Activated T-helper 1 cell treated with Interleukin-2 at 50 U/mL for 16 hours (primary cell): ENCODE measurements around the gene GYPE.
"Not testable (repeated sequence)": the region's sequence is repeated elsewhere in the genome, so short reads cannot be mapped to it uniquely, and the experiment has no call there.

Experiments used
- DNase-seq: peaks from one replicate; pipeline ENCODE4 v3.0.0-alpha.2; 2020; ENCODE audit warnings: low read depth

The GYPE gene

DNA sequence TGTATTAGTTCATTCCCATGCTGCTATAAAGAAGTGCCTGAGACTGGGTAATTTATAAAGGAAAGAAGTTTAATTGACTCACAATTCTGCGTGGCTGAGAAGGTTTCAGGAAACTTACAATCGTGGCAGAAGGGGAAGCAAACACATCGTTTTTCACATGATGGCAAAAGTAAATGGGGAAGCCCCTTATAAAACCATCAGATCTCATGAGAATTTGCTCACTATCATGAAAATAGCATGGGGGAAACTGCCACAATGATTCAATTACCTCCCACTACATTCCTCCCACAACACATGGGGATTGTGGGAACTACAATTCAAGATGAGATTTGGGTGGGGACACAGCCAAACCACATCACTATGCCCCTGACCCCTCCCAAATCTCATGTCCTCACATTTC, 35.4 kb downstream of the GYPE start:
- not testable (repeated sequence) for DNase-seq

DNA sequence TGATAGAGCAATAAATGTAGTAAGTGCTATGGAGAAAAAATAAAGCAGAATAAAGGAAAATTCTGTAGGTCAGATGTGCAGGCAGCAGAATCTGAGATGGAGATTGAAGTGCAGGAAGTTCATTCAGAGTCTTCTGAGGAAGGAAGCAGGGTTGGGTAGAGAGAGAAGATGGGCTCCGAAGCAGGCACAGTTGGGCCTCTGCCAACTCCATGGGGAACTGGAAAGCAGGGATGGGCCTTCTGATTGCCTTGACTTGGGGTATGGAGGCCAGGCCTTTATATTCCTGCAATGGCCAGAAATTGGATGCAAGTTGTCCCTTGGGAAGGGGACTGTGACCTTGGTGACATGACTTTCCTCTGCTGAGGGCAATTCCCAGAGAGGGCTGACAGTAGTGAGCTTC, 42.6 kb downstream of the GYPE start:
- not testable (repeated sequence) for DNase-seq

GRCh38 chr4:143858456-143858855, 46.9 kb downstream of the GYPE start:
- DNase-seq: no peak

- DNase-seq: not testable (repeated sequence)
These were observed 47.7 kb downstream of the GYPE start for GRCh38 chr4:143857391-143858336.

- DNase-seq: not testable (repeated sequence)
These were observed 49.3 kb downstream of the GYPE start for GRCh38 chr4:143856017-143856557.

DNA sequence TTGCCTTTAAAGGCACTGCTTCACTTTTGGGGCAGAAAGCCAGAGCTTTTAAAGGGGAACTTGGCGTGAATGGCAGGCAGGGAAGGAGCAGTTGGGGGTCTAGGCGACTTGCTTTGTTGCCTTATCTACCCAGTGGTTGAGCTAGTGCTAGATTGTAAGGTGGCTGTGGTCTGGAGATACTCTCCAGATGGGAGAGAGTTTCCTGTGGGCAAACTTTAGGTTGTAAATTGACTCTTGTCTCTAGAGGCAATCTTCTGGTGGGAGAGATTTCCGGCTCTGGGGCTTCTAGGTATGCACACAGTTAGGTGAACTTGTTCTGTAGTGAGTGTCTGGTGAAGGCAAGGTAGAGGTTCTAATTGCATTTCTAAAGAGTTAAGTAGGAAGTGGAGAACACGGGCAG, 50.7 kb downstream of the GYPE start:
- not testable (repeated sequence) for DNase-seq

- DNase-seq: not testable (repeated sequence)
These were observed 56.1 kb downstream of the GYPE start for GRCh38 chr4:143849296-143849695.

DNA sequence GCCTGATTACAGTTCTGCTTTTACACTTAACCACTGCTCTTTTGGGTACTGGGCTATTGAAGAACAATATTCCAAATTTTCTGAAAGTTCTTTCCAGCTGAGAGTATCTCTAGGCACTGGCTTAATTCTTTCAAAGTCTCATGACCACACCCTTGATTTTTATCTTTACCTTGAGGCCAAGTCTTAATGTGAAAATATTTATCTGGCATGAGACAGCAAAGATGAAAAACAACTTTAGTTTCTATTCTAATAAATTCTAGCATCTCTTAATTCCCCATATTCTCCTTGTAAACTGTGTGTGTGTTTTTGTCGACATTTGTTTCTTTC, 61.9 kb downstream of the GYPE start:
- not testable (repeated sequence) for DNase-seq

GRCh38 chr4:143842624-143843505, 62.5 kb downstream of the GYPE start:
- not testable (repeated sequence) for DNase-seq

GRCh38 chr4:143839413-143839812, 65.9 kb downstream of the GYPE start:
- DNase-seq: not testable (repeated sequence)

- not testable (repeated sequence) for DNase-seq
These were observed 71.2 kb downstream of the GYPE start for GRCh38 chr4:143834196-143834595.

DNA sequence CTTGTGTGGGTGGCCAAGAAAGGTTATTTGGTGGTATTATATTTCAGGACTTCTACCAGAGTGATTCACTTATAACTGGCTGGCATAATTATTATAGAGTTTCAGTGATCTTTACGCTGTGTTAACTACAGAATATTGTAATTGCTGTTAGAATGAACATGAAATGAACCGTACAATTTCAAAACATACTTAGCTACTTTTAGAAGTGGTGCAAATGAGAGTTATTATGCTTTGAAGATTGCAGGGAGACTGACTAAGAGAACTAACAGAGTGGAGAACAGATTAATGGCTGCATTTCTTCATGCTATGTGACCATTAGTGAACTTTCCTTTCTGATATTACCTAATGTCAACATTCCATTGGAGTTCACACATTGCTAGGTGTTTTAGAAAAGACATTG, 71.7 kb downstream of the GYPE start:
- DNase-seq: not testable (repeated sequence)

DNA sequence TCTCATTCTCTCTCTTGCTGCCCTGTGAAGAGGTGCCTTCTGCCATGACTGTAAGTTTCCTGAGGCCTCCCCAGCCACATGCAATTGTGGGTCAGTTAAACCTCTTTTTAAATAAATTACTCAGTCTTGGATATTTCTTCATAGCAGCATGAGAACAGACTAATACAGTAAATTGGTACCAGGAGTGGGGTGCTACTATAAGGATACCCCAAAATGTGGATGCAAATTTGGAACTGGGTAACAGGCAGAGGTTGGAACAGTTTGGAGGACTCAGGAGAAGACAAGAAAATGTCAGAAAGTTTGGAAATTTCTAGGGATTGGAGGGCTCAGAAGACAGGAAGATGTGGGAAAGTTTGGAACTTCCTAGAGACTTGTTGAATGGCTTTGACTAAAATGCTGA, 74.8 kb downstream of the GYPE start:
- DNase-seq: not testable (repeated sequence)

GRCh38 chr4:143829239-143829620, 76.1 kb downstream of the GYPE start:
- not testable (repeated sequence) for DNase-seq
